HG03460 (cell line): Measurements from ENCODE around the gene MOCS1.

Experiments
- ATAC-seq: cut with Tn5 transposase; IDR thresholded peaks from one replicate; pipeline ENCODE4 v1.9.1; 2021; ENCODE audit not compliant: unreplicated experiment

MOCS1 gene

GRCh38 chr6:39950125-39950720 is 16.0 kb upstream of the MOCS1 start:
- no peak for ATAC-seq

DNA sequence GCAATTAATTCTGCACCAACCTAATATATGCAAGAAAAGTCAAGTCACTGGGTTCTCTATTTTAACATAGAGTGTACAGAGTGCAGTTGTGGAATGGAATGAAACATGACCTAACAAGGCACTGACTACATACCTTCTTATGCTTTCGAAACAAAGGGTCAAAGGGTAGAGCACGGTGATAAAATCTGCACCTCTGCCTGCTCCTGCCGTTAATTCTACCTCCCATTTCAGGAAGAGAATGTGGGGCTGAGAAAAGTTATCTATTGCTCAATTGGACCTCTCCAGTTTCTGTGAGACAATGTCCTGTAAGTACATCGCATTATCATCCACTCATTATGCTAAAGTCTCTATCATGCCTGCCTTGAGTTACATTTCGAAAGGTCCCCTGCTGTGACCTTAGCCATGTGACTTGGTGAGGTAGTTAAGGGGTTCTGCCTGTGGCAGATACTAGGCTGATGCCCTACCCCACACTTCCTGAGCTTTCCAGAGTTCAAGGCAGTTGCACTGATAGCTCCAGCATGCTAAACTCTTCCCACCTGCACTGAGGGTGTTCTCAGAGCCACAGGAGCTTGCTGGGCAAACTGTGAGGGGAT is 14.0 kb upstream of the MOCS1 start:
- no peak for ATAC-seq

GRCh38 chr6:39947611-39948068 is 13.4 kb upstream of the MOCS1 start:
- ATAC-seq, result no peak

DNA sequence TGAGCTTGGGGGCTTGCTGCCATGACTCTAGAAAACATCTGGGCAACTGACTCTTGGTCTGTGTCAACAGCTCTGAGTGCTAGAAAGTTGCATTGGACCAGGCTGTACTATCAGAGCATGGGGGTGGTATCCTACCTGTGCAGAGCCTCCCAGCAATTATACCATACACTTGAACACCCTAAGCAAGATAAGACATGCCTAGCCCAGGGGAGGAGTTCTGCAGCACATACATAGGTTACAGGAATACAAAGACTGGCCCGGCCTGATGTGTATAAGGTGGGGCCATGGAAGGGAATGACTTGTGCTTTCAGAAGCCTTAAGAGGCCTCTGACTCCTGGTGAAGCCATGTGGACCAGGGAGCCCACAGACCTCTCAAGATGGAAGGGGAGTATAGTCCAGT is 11.4 kb upstream of the MOCS1 start:
- ATAC-seq, result no peak

DNA sequence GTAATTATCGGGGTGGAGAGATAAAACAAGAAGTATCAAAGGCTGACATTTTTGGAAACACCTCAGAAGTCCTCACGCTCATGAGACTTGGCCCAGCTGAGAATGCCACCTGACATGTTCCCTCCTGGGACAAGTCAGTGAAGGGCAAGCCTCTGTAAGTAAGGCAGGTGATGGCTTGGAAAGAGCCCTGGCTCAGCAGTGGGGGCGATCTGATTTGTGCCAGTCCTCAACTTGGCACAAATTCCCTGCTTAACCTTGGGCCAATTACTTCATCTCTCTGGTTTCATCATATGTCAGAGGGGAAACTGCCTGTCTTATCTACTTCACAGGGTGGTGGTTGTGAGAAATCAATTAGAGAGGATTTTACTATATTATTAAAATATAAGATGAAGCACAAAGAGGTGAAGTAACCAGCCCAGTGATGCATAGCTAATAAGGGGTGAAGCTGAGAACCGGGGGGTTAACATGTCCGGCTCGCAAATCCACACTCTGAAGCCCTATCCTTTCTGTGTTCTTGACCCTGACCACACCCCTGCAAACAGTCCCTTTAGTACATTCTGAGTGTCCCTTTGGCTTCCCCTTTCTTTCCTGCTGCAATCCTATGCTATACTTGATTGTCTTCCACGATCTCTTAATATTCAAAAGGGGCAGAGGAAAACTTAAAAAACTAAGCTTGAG is 8.8 kb upstream of the MOCS1 start:
- ATAC-seq, result no peak

GRCh38 chr6:39941820-39942219 is 7.6 kb upstream of the MOCS1 start:
- ATAC-seq, result no peak

- ATAC-seq, result no peak
Observed at GRCh38 chr6:39941138-39941537, 6.9 kb upstream of the MOCS1 start.

- ATAC-seq, result no peak
Observed at GRCh38 chr6:39938773-39939654, 4.8 kb upstream of the MOCS1 start.

DNA sequence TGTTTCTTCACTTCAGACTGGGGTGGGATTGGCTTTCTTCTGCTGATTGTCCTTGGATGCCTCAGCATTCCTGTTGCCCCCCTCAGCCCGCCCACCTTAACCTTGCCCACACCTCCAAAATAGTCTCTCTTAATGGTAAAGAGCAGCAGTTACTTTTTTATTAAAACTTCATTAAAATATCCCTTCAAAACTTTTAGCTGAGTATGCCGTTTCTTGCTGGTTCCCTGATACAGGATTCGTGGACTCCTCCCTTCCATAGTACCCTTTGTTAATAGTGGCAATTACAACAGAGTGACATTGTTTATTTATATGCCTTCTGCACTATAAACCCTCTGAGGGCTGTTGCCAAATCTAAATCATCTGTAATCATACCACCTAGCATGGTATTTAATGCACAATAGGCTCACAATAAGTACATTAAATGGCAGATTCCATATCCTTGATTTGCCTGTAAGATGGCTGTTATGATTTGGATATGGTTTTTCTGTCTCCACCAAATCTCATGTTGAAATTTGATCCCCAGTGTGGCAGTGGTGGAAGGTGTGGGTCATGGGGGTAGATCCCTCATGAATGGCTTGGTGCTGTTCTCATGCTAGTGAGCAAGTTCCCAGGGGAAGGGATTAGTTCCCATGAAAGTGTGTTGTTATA is 3.5 kb upstream of the MOCS1 start:
- no peak for ATAC-seq

DNA sequence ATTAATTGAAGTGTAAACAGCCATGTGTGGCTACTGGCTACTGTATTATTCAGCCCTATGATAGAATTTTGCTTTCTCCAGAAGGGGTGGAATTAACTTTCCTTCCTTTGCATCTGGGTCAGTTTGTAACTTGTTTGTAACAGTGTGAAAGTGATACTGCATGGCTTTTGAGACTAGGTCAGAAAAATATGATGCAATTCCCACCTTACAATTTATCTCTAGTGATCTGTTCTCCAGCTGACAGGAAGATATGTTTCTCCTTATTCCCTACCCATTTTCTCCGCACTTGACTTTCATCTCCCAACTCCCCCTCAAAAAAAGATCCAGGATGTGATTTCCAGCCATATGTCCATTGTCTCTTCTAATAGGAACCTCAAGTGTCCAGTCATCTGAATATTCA is 2.6 kb upstream of the MOCS1 start:
- no peak for ATAC-seq

GRCh38 chr6:39935241-39935640 is 979 bp upstream of the MOCS1 start:
- ATAC-seq, result no peak

DNA sequence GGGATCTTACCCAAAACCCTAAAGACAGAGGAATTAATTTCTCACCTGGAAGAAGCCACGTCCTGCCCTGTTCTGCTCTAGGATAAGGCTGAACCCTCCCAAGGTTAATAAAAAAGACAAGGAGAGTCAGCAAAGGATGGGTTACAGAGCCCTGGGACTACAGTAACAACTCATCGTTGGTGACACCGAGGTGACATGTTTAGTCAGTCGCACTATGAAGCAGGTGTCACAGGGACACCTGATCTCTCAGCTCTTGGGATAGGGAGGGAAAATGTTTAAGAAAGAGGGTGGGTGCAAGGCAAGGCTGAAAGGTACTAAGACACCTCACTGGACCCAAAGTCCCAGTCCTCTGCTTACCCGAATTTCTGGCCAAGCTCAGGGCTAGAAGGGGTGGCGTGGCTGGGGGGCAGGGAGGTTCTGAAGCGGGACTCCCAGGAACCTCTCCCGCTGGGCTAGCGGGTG is 562 bp downstream of the MOCS1 start:
- no peak for ATAC-seq

GRCh38 chr6:39932386-39932910 is 1.8 kb downstream of the MOCS1 start:
- ATAC-seq, result no peak

GRCh38 chr6:39931607-39932006 is 2.7 kb downstream of the MOCS1 start:
- no peak for ATAC-seq

- no peak for ATAC-seq
Observed at GRCh38 chr6:39930540-39930939, 3.7 kb downstream of the MOCS1 start.

- ATAC-seq, result no peak
Observed at GRCh38 chr6:39929733-39930461, 4.4 kb downstream of the MOCS1 start.

DNA sequence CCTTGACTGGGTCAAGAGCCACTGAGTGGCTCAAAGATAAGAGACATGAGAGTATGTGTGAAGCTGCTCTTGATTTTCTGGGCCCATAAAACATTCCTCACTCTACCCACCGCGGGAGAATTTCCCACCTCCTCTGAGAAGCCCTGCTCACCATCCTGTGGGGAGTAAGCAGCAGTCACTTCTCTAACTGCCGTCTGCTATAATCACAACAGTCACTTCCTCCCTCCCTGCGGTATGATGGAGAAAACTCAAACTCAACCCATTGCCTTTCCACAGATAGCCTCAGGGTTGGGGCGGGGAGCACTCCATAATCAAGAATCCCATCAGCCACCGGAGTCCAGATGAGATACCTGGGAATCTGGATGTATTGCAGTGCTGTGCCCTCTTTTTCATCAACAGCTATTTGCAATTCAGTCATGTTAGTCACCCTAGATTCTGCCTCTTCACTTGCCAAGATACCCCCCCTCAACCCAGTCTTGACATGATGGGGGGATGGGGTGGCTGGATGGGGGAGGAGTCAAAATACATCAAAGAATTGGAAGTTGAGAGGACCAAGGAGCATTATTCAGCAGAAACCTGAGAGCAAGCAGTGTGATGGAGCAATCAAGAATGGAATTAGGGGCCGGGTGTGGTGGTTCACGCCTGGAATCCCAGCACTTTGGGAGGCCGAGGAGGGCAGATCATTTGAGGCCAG is 5.1 kb downstream of the MOCS1 start:
- no peak for ATAC-seq

DNA sequence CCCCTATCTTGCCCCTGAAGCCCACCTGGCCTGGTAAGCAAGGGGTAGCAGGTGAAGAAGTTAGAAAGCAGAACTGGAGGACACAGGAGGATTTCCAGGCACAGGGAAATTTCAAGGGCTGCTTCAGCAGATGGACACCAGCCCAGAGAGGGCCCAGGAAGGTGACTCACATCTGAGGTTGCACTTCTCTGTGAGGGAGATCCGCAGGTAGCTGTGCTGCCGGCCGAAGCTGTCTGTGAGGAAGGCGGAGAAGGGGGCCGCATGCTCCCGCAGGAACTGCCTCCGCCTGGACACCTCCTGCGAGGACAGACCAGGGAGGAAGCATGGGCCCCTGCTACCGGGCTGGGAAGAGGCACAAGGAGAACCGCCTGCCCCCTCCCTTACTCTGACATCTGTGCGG is 7.1 kb downstream of the MOCS1 start:
- no peak for ATAC-seq

GRCh38 chr6:39926668-39927067 is 7.6 kb downstream of the MOCS1 start:
- ATAC-seq, result no peak

DNA sequence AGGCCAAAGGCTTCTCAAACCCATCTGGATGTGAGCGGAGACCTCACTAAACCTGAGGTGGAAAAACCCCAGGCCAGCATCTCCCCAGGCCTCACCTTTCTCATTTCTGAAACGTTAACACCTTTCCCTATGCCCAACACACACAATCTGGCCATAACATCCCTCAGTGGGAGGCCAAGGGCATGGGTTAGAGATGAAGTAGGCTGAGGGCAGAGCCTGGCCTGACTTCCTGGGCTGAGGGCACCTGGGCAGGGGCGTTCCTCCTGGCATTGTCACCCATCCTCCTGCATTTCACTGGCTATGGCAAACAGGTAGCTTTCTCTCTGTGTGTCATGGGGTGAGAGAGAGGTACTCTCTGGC is 8.4 kb downstream of the MOCS1 start:
- ATAC-seq, result no peak
